Neural cell (in vitro differentiated cells): ENCODE results near the gene CIZ1.
A peak's percentile ranks its signal among the peaks of the same experiment; 100 is the strongest.

Experiments used
- EZH2 ChIP-seq: fragments of 200-600, 300-800 bp; shearing (Covaris generic), sonication (generic); IDR thresholded peaks from 2 replicates; pipeline ENCODE4 v1.6.1; 2014; ENCODE audit warnings: antibody characterized with exemption, low read length, borderline replicate concordance, mild to moderate bottlenecking; ENCODE audit not compliant: insufficient read depth, poor library complexity, severe bottlenecking
- POLR2AphosphoS5 ChIP-seq: IDR thresholded peaks from 2 replicates; pipeline ENCODE4 v1.6.1; 2012
- REST ChIP-seq: IDR thresholded peaks from 2 replicates; pipeline ENCODE4 v1.6.1; 2012; ENCODE audit warnings: borderline replicate concordance
- SMC3 ChIP-seq: fragments of 450-650 bp; conservative IDR thresholded peaks from 2 replicates; pipeline ENCODE4 v1.6.1; 2014; ENCODE audit warnings: antibody characterized with exemption, mild to moderate bottlenecking, moderate library complexity; ENCODE audit not compliant: poor library complexity
- TAF1 ChIP-seq: IDR thresholded peaks from 2 replicates; pipeline ENCODE4 v1.6.1; 2012; ENCODE audit warnings: low read depth
- TF ChIP-seq, protein P1 (sequence below): fragments of 450-650 bp; IDR thresholded peaks from 2 replicates; pipeline ENCODE4 v1.5.1; 2014; ENCODE audit warnings: antibody characterized with exemption, mild to moderate bottlenecking, moderate library complexity; ENCODE audit not compliant: poor library complexity, severe bottlenecking

- TF ChIP-seq REST, result no peak
- no peak for TF ChIP-seq TAF1
- TF ChIP-seq, protein P1, sequence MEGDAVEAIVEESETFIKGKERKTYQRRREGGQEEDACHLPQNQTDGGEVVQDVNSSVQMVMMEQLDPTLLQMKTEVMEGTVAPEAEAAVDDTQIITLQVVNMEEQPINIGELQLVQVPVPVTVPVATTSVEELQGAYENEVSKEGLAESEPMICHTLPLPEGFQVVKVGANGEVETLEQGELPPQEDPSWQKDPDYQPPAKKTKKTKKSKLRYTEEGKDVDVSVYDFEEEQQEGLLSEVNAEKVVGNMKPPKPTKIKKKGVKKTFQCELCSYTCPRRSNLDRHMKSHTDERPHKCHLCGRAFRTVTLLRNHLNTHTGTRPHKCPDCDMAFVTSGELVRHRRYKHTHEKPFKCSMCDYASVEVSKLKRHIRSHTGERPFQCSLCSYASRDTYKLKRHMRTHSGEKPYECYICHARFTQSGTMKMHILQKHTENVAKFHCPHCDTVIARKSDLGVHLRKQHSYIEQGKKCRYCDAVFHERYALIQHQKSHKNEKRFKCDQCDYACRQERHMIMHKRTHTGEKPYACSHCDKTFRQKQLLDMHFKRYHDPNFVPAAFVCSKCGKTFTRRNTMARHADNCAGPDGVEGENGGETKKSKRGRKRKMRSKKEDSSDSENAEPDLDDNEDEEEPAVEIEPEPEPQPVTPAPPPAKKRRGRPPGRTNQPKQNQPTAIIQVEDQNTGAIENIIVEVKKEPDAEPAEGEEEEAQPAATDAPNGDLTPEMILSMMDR, result no peak
- TF ChIP-seq POLR2AphosphoS5, result peak; percentile 60
- TF ChIP-seq SMC3, result no peak
- TF ChIP-seq EZH2, result no peak
Observed at GRCh38 chr9:128127990-128128835, 63.2 kb downstream of the CIZ1 start.
